Activated CD8-positive, alpha-beta memory T cell treated with anti-CD3 and anti-CD28 coated beads, Interleukin-2, amount 50 U/mL, for 24 hours (primary cell): Measurements from ENCODE around the gene FMN2.

Experiments
- DNase-seq: peaks from one replicate; pipeline ENCODE4 v3.0.0-alpha.2; 2020; ENCODE audit errors: extremely low read depth

The FMN2 gene

DNA sequence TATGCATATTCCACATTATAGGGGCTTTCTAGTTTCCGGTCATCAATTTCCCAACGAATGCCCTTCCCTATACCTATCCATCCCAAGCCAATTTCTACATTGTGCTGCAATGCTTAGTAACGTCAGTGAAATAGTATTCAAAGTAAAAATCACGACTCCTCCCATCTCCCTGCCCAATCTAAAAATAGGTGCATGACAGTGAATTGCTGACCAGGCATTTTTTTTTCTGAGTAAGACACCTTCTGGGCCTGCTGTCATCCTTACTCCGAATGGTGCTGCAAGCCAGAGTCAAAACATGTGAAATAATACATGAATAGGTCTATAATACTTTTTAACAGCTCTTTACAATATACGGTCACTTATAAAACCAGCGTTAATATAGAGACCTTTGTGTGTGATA, 400.1 kb downstream of the FMN2 start:
- no peak for DNase-seq

- no peak for DNase-seq
Observed at GRCh38 chr1:240492832-240493440, 401.3 kb downstream of the FMN2 start.

DNA sequence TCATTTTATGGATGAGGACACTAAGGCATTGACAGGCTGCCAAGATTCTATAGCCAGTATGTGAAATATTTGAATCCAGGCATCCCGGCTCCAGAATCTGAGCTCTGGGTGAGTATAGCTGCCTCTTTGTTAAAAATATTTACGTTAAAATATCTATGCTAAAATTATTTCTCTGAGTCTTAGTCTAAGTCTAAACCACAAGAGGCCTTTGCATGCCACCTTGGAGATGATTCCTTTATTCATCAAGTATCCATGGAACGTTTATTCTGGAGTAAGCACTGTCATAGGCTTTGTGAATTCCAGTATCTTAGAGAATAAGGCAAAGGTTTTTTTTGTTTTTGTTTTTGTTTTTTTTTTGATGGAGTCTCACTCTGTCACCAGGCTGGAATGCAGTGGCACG, 403.9 kb downstream of the FMN2 start:
- DNase-seq: no peak

DNA sequence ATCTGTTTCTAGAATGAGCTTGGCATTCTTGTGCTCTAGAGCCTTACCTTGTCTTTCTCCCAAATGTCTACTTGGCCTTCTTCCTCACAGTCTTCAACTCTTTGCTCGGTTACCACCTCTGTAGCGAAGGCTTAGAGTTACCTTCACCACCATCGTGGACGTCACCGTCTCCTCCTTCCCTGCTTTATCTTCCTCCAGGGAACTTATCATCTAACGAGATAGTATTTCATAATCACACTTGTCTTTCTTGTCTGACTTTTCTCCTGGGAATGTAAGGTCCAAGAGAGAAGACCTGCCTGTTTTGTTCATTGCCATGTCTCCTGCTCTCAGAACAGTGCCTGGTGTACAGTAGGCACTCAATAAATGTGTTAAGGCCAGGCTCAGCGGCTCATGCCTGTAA, 404.7 kb downstream of the FMN2 start:
- no peak for DNase-seq

DNA sequence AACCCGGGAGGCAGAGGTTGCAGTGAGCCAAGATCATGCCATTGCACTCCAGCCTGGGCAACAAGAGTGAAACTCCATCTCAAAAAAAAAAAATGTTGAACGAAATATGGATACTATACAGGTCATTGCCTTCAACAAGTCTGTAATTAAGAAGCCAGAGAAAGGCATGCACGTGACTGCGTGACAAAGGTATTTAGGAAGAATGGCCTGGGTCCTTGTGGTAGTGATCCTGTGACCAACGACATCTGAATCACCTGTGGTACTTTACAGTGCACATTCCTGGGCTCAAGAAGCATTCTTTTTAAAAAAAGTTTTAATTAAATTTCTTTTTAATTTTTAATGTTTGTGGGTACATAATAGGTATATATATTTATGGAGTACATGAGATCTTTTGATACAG, 405.3 kb downstream of the FMN2 start:
- no peak for DNase-seq

- DNase-seq: no peak
Observed at GRCh38 chr1:240497908-240498307, 406.2 kb downstream of the FMN2 start.

GRCh38 chr1:240498335-240498734, 406.7 kb downstream of the FMN2 start:
- DNase-seq: no peak

DNA sequence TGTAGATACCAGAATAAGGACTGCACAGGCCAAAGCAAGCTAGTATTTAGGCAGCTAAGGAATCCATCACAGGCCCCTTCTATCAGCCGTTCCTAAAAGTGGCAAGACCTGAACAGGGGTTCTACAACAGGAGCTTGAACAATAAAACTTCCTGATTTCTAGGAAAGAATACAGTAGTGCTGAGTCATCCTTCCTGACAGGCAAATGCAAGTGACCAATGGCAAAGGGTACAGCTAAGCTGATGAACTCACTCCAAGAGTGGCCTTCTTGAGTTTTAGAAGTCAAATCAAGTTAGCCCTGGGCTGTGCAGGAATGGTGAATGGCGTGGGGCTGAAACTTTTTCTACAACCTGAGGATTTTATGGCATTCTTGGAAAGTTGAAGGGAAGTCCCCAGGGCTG, 407.3 kb downstream of the FMN2 start:
- no peak for DNase-seq

GRCh38 chr1:240500647-240501046, 409.0 kb downstream of the FMN2 start:
- no peak for DNase-seq

DNA sequence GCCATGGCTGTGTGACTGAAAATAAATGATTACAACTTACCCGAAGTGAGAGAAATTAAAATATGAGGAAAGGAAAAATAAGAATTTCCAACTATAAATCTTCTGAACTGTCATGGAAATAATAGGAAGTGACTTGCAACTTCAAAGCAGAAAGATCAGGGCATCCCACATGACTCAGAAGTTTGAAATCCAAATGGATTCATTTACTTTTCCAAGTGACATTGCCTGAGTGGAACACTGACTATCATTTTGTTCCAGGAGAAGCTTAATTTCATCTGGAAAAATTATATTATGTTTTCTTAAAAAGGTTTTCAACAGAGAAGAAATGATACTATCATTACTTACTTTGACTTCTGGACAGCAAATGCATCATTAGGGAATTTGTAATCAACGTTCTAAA, 409.4 kb downstream of the FMN2 start:
- no peak for DNase-seq

- no peak for DNase-seq
Observed at GRCh38 chr1:240503036-240503435, 411.4 kb downstream of the FMN2 start.

- DNase-seq: no peak
Observed at GRCh38 chr1:240503558-240503957, 411.9 kb downstream of the FMN2 start.

DNA sequence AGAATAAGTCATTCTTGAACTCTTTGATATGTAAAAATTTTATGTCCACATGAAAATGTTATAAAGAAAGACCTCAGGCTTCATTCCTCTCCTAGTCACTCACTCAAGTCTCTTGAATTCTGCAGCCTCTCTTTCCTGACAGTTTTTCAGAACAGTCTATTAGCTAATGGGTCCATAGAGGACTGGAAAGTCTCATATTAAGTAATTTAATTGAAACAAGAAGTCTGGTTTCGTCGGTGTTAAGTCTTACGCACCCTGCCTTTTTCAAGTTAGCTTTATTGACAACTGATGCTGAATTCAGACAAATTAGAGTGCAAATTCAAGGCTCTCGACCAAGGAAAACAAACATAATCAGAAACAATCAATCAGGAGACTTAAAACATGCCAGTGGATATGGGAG, 414.5 kb downstream of the FMN2 start:
- no peak for DNase-seq

GRCh38 chr1:240508201-240508600, 416.5 kb downstream of the FMN2 start:
- DNase-seq: no peak

DNA sequence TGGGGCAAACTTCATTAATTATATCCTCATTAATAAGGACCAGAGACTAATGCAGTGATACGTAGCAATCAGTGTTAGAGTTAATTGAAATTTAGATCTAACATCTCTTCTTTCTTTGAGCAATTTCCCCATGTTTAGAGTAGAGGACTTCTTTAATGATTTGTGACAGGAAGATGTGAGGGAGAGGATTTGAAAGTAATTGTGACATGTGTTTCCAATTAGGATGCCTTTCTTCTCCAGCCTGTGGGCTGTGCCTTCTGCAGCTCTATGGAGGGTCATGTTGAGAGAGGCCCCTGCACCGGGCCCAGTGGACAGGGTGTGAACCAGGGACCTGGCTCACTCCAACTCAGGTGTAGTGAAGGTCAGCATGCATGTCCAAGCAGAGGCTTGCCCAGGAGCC, 417.3 kb downstream of the FMN2 start:
- DNase-seq: no peak

GRCh38 chr1:240511789-240512188, 420.1 kb downstream of the FMN2 start:
- no peak for DNase-seq

- DNase-seq: no peak
Observed at GRCh38 chr1:240515505-240515904, 423.8 kb downstream of the FMN2 start.

DNA sequence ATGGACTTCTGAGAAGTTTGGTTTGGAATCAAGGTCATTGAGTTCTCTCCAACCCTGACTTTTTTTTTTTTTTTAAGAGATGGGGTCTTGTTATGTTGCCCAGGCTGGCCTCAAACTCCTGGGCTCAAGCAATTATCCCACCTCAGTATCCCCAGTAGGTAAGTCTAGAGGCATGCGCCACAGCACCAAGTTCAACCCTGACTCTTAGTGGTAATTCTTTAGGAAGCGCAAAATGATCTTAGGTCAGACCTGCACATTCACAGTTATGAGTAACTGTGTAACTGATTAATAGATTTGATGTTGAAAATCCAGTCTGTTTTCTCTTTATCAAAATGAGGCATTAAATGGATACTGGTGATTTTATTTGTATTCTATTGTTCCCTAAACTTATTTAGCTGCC, 424.4 kb downstream of the FMN2 start:
- DNase-seq: no peak

DNA sequence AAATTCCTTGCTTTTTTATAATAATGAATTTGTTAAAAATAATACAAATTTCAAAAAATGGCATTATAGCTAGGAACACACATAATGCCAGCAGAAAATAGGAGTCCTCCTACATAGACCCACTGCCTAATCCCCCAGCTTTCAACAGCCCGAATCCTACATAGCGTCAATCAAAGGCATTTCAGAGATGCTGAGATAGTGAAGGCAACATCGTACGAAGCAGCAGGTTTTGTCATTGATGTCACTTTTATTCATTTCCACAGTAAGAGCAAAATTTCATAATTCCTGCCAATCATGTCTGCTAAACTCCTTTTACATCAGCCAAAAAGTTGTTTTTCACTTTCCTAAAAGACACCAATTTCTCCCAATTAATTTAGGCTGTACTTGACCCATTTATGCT, 426.2 kb downstream of the FMN2 start:
- DNase-seq: no peak

GRCh38 chr1:240522122-240522822, 430.6 kb downstream of the FMN2 start:
- DNase-seq: no peak

GRCh38 chr1:240524356-240525069, 432.8 kb downstream of the FMN2 start:
- no peak for DNase-seq
